GM12801 (cell line): Measurements from ENCODE around the gene ITPR3.

Experiments used
- TF ChIP-seq, protein P1 (sequence below): IDR thresholded peaks from one replicate; pipeline ENCODE4 v1.5.1; 2011; ENCODE audit warnings: control low read depth; ENCODE audit not compliant: insufficient read length; ENCODE audit errors: extremely low read depth

Gene ITPR3

GRCh38 chr6:33586108-33586640 lies 34.9 kb upstream of the ITPR3 start:
- TF ChIP-seq, protein P1, sequence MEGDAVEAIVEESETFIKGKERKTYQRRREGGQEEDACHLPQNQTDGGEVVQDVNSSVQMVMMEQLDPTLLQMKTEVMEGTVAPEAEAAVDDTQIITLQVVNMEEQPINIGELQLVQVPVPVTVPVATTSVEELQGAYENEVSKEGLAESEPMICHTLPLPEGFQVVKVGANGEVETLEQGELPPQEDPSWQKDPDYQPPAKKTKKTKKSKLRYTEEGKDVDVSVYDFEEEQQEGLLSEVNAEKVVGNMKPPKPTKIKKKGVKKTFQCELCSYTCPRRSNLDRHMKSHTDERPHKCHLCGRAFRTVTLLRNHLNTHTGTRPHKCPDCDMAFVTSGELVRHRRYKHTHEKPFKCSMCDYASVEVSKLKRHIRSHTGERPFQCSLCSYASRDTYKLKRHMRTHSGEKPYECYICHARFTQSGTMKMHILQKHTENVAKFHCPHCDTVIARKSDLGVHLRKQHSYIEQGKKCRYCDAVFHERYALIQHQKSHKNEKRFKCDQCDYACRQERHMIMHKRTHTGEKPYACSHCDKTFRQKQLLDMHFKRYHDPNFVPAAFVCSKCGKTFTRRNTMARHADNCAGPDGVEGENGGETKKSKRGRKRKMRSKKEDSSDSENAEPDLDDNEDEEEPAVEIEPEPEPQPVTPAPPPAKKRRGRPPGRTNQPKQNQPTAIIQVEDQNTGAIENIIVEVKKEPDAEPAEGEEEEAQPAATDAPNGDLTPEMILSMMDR: no peak

DNA sequence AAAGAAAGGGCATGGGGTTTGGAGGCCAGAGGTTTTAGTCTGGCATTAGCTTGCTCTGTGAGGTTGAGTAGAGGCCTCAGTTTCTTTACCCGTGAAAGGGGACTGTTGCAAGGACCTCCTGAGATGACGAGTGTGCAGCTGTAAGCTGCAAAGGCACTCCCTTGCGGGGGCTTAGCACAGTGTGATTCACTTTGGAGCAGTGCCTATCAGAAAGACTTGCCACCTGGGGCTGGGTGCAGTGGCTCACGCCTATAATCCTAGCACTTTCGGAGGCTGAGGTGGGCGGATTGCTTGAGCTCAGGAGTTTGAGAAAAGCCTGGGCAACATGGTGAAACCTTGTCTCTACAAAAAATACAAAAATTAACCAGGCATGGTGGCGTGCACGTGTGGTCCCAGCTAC lies 33.6 kb upstream of the ITPR3 start:
- TF ChIP-seq, protein P1: no peak

DNA sequence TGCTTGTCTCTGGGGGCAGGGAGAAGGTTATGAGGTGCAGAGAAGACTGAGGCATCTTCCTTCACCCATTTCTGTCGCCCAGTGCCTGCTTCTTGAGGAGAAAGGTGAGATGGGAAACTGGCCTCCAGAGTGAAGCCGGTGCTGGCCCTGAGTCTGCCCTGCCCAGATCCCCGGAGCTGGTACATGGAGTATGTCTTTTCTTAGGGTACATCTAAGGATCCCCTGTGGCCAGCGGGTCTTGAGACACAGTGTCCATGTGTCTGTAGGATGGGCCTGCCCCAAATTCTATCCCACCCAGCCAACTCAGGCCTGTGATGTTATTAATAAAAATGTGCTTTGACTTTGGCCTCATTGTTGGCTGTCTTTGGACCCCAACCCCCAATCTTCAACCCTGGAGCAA lies 32.2 kb upstream of the ITPR3 start:
- TF ChIP-seq, protein P1: no peak

GRCh38 chr6:33589392-33589730 lies 31.8 kb upstream of the ITPR3 start:
- TF ChIP-seq, protein P1: no peak

DNA sequence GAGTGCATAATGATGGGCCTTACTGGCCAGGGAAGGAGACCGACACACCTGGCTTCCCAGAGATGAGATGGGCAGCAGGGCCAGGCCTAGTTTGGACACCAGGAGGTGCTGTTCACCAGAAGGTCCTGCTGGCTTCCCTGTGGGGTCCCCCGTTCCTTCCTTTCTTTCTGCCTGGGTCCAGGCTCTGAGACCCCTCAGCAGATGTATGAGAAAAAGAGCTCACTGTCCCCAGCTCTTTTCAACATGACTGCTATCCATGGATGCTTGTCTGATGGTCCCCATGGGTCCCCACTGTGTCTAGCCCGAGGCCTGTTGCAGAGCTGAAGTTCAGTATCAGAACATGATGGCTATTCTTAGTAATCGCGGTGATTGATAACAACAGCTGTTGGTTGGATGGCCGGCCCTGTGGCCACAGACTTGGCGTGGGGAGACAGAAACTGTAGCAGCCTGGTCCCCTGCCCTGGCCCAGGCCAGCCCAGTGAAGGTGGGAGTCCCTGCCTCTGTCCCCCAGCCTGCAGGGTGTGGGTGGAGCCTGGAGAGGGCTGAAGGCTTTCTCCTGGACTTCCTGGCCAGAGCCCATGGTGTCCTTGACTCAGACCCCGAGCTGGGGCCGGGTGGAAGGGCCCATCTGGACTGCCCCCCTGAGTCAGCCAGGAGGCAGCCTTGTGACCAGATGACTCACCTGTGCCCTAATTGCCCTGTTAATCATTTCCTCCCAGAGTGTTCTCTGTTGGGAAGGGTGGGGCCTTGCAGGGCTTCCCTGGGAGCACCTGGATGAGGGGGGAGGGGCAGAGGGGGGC lies 31.2 kb upstream of the ITPR3 start:
- TF ChIP-seq, protein P1: no peak

GRCh38 chr6:33590531-33591198 lies 30.5 kb upstream of the ITPR3 start:
- TF ChIP-seq, protein P1: no peak

GRCh38 chr6:33591424-33592032 lies 29.6 kb upstream of the ITPR3 start:
- TF ChIP-seq, protein P1: no peak
